GM18868 (cell line): ENCODE data around the gene HAVCR2.

Experiments
- ATAC-seq: cut with Tn5 transposase; IDR thresholded peaks from one replicate; pipeline ENCODE4 v1.9.1; 2021; ENCODE audit warnings: mild to moderate bottlenecking, moderate library complexity; ENCODE audit not compliant: unreplicated experiment

Gene HAVCR2

GRCh38 chr5:157108976-157109375 lies at the start of gene HAVCR2:
Gene HAVCR2, minus strand, starts transcription at chr5:157109044. Its CDS starts 61 bp downstream, at chr5:157108983.
- peak; percentile 87 for ATAC-seq

GRCh38 chr5:157157293-157157891 lies 48.5 kb upstream of the HAVCR2 start:
- ATAC-seq = no peak

GRCh38 chr5:157155297-157155696 lies 46.5 kb upstream of the HAVCR2 start:
- no peak for ATAC-seq

GRCh38 chr5:157150995-157151394 lies 42.2 kb upstream of the HAVCR2 start:
- no peak for ATAC-seq

GRCh38 chr5:157148734-157149615 lies 40.1 kb upstream of the HAVCR2 start:
- peak; percentile 71 for ATAC-seq

- ATAC-seq = peak; percentile 41
These were observed 34.5 kb upstream of the HAVCR2 start for GRCh38 chr5:157143127-157143971.

- ATAC-seq = peak; percentile 99
These were observed 33.7 kb upstream of the HAVCR2 start, which contains the start of gene MED7 for GRCh38 chr5:157142317-157143126. Gene MED7, minus strand, starts transcription at chr5:157142865. Its CDS starts 3,434 bp downstream, at chr5:157139431.

- ATAC-seq = no peak
These were observed 28.8 kb upstream of the HAVCR2 start for GRCh38 chr5:157137691-157138090.

GRCh38 chr5:157132281-157132612 lies 23.4 kb upstream of the HAVCR2 start:
- no peak for ATAC-seq

- peak; percentile 73 for ATAC-seq
These were observed 22.1 kb upstream of the HAVCR2 start for GRCh38 chr5:157130925-157131324.

- ATAC-seq = no peak
These were observed 12.9 kb upstream of the HAVCR2 start for GRCh38 chr5:157121709-157122108.

- no peak for ATAC-seq
These were observed 11.3 kb upstream of the HAVCR2 start for GRCh38 chr5:157120102-157120501.

- ATAC-seq = peak; percentile 79
These were observed 7.7 kb upstream of the HAVCR2 start for GRCh38 chr5:157116483-157116954.

- ATAC-seq = no peak
These were observed 6.7 kb upstream of the HAVCR2 start for GRCh38 chr5:157115502-157115901.

- peak; percentile 51 for ATAC-seq
These were observed 6.2 kb upstream of the HAVCR2 start for GRCh38 chr5:157115012-157115411.

GRCh38 chr5:157113002-157113401 lies 4.2 kb upstream of the HAVCR2 start:
- no peak for ATAC-seq

- peak; percentile 67 for ATAC-seq
These were observed 900 bp upstream of the HAVCR2 start for GRCh38 chr5:157109744-157110143.

GRCh38 chr5:157107508-157107907 lies 1.3 kb downstream of the HAVCR2 start:
- no peak for ATAC-seq

GRCh38 chr5:157106630-157107461 lies 2.0 kb downstream of the HAVCR2 start:
- ATAC-seq = no peak
